HG02943 (cell line): Measurements from ENCODE around the gene SLC12A8.
"Not testable (repeated sequence)": the region's sequence is repeated elsewhere in the genome, so short reads cannot be mapped to it uniquely, and the experiment has no call there.

Source experiments
- ATAC-seq: cut with Tn5 transposase; IDR thresholded peaks from one replicate; pipeline ENCODE4 v1.9.1; 2021; ENCODE audit warnings: mild to moderate bottlenecking, low read depth, moderate library complexity; ENCODE audit not compliant: unreplicated experiment

The SLC12A8 gene

DNA sequence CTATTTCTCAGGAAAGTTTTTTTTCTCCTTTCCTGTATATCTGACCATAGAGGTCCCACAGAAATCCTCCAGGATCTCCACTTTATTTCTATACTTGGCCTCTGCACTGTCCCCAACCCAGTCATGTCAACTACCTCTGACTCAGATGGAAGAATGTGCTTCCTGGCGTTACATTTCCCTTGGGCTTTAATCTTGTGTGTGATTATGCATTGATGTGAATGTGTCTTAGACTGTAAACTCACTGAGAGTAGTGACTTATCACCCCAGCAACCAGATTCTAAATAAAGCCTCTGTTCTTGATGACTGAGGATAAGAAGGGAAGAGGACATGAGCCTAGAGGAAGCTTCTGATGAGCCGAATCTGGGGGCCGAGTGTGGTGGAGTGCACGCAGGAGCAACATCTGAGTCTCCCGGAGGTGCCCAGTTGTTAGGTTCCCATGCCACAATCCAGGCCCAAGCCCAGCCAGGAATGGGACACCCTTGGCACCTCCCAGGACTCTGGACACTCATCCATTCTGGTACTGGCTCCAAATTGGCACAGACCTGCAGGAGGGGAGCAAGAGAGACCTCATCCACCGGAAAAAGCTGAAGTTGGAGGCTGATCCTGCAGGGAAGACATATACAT lies 124.7 kb downstream of the SLC12A8 start:
- no peak for ATAC-seq

DNA sequence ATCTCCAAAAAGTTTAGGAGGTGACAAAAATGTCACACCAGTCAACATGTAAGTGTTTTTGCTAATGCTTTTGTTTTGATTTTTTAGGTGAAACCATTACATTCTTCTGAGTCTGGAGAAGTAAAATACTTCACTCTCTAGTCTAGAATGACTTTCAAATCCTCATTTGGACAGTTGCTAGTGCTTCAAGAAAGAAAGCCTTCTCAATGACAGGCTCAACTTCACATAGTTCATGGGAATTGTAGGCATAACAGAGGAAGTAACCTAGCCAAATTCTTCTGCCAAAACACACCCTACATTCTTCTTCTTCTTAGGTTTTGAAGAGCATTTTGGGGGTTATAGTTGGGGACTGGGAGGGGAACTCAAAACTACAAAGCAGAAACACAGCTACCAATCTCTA lies 127.4 kb downstream of the SLC12A8 start:
- ATAC-seq, result no peak

DNA sequence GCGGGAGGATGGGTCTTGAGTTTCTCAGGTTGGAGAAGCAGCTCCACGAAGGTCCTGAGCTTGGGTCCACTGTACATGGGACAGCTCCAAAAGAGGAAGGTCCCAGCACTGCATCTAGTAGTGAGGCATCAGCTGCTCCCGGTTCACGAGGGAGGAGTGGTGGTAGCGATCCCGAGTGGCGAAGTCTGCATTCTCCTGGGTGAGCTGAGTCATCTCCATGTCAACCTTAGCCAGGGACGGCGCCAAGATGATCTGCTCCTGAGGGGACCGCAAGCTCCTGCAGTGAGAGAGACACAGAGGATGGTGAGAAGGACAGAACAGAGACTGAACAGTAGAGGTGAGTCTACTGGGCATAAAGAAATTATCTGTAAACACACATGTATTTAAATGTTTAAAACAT lies 128.8 kb downstream of the SLC12A8 start:
- no peak for ATAC-seq

DNA sequence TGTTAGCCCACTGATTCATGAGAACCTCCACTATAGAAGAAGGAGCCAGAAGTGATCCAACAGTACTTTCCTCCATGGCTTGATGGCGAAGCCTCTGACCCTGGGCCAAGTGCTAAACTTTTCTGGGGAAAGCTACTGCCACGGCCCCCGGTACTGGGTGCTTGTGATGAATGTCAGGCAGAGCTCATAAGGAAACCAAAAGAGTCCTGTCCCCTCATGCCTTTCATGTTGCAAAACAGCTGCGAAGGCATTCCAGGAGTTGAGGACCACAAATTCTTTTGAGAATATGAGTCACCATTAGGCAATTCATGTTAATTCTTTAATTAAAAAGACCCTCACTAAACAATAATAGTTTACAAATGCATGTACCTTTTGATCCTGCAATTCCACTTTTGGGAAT lies 130.2 kb downstream of the SLC12A8 start:
- not testable (repeated sequence) for ATAC-seq

DNA sequence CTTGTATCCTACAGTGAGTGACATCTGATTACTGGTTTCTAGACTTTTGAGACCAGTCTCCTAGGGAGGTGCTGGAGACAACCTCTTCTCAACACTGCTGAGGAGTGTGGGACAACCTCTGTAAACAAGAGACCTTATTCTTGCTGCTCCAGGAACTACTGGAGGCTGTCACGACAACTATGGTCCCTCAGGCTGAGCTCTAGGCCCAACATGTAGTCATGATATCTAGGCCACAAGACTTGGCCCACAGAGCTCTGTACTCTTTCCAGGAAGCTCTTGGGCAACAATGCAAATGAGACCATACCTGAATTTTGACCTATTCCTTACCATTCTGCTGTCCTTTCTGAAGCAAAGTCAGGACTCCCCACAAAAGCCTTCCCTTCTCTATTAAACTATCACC lies 132.5 kb downstream of the SLC12A8 start:
- no peak for ATAC-seq

DNA sequence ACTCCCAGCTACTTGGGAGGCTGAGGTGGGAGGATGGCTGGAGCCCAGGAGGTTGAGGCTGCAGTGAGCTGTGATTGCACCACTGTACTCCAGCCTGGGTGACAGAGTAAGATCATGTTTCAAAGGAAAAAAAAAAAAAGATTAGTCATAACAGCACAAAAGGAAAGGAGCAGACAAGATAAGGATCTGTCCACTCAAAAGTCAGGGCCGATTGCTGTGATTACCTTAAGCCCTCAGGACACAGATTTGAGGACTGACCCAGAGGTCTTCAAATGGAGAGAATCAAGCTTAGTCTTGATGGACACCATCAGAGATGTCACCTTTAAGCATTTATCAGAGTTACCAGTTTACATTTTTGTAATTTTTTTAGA lies 132.9 kb downstream of the SLC12A8 start:
- ATAC-seq, result no peak

DNA sequence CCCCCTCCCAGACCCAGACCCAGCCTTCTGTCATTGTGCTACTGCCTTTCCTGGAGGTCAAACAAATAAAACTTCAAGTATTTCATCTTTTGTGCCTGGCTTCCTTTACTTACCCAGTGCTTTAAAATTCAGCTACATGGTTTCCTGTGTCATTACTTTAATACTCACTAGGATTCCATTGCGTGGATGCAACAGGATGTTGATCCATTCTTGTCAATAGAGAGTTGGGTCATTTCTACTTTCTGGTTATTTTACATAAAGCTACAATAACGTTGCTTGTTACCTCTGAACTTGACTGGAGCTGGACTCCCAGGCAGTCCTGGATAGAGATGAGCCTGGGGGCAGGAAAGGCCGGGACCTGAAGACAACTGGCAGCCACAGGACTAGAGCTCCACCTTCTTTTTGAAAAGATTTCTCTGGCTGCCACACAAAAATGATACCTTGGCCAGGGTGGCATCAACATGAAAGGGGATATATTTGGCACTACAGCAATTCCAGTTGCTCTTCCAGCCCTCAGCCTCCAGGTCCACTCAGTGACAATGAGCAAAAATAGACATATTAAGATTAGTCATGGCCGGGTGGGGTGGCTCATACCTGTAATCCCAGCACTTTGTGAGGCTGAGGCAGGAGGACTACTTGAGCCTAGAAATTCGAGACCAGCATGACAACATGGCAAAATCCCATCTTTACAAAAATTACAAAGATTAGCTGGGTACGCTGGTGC lies 133.4 kb downstream of the SLC12A8 start:
- ATAC-seq, result no peak

DNA sequence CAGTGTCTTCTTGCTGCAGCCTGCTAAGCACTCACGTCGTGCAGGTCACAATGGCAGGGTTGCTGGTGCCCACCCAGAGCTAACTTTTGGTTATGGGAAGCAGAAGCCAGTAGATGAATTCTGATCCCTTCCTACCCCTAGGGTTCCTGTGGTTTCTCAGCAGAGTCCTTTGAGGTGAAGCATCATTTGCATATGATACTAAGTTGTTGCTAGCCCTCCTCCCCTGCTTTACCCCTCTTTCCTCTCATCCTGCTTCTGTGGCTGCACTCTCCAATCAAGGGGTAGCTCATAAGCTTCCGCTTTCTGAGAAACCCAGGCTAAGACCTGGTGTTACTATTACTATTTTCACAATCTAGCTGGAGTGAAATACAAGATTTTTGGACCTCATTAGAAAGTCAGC lies 134.7 kb downstream of the SLC12A8 start:
- ATAC-seq, result no peak

DNA sequence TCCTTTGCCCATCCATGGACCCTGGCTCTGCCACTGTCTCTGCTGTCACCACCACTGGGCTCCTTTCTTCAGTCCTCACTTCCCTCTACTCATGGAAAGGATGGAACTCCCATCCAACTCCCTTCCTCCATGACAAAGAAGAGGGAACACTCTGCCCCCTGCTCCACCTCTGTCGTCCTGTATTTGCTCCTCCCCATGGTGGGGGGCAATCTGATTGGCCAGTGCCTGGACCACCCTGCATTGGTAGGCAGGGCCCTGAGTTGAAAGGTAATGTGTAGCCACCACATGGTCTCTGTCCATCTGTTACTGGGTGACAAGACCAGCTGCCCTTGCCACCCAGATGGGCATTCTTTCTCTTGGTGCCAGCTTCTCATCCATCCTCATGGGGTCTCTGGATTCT lies 136.1 kb downstream of the SLC12A8 start:
- ATAC-seq, result no peak

DNA sequence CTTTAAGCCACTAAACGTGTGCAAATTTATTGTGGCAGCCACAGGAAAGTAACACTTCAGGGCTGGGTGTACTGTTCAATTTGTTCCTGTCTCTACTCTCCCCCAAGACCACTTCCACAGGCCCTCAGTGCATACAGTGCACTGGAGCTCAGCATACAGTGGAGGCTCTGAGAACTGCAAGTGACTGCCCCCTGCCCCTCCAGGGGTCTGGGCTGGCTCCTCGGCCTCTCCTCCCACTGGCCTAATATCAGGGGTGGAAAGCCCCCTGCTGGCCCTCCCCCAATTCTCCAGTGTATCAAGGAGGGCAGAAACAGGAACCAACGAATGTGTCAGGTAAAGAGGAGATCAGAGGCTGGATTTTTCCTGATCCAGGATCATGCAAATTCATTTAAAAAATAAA lies 136.8 kb downstream of the SLC12A8 start:
- no peak for ATAC-seq

DNA sequence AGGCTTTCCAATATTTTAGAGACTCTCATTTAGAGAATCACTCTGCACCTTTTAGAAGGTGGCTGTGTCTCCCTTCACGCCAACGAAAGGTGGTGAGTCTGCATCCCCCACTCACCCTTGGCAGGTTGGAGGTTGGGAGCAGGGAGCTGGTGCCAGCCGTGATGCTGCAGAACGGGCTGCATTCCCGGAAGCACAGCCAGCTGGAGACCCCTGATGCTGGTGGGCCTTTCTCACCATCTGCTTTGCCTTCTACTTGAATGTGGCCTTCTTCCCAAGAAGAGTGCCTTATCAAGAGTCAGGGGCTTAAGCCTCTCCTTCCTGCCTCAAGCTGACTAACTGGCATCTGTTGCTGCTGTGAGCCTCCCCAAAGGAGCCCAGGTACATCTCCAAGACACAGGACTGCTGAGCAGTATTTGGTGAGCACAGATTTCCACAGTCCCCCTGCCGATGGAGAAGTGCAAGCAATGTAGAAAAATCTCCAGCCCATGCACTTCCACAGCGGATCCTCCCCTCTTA lies 139.1 kb downstream of the SLC12A8 start:
- no peak for ATAC-seq

DNA sequence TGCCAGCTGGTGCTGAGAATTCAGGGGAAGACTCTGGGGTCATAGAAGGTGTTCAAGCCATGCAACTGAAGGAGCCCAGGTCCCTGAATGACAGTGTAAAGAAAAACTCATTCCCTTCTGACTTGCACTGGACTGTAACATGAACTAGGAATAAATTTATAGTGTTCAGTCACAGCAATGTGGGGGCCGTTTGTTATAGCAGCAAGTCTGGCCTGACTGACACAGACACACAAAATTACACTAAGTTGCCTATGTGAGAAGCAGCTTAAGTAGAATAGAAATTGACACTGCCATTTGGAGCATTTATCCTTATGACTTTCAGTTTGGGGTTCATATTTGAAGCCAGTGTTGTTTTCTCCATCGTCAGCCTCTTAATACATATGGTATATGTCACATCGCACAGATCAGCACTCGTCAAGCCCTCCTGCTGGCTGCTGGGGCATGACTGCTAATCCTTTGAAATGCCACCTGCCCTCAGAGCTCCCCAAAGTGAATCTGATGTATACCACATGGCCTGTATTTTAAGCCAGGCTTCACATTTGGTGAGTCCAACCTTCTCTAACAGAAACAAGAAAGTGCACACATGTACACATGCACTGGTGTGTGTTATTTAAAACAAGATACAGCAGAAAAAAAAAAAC lies 139.7 kb downstream of the SLC12A8 start:
- no peak for ATAC-seq

DNA sequence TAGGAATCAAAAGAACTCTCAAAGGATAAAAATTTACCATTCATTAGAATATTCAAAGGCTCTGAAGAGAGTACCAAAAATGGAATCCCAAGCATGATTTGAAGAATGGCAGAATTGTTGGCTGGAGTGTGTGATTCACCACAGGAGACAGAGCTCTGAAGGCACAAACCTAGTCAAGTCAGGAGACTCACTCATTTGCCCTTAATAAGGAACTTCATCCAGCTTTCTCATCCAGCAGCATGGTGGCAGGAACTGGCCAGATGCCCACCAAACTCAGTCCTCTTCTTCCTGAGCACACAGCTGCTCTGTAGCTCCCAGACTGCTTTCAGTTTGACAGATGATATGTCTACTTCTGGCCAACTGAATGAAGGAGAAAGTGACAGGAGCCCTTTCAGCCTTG lies 140.2 kb downstream of the SLC12A8 start:
- ATAC-seq, result no peak

DNA sequence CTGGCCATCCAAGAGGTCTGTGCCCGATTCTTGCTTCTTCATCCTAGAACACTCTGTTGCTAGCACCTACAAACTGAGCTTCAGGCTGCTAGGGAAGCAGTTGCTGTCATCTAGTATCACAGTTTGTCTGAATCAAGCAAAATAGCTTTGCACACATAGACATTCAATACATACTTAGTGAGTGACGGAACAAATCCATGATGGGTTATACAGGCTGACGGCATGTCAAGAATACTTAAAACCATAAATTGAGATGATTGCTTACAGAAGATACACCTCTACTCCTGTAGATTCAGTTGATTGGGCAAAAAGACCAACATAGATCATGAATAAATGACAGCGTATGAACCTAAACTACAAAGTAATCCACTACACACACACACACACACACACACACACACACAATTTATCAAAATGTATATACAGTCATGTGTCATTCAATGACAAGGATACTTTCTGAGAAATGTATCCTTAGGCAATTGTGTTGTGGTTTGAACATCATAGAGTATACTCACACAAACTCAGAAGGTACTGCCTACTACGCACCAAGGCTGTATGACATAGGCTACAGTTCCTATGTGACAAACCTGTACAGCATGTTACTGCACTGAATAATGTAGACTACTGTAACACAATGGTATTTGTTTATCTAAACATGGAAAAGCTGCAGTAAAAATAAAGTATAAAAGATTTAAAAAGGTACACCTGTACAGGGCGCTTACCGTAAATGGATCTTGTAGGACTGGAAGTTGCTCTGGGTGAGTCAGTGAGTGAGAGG lies 142.4 kb downstream of the SLC12A8 start:
- ATAC-seq, result no peak

DNA sequence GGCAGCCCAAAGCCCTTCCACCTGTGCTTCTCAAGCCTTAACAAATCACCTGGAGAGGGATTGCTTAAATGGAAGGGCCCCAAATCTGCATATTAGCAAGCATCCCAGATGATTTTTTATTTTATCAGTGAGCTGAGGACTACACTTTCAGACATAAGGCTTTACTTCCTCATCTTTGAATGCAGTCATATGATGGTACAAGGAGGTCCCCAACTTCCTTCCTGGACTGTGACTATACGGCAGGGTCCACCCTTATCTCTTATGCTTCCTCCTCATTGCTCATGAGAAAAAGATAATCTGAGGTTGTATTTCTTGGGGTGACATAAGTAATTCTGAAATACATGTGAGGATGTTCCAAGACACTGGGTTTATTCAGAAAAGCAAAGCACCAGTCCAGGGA lies 143.1 kb downstream of the SLC12A8 start:
- ATAC-seq, result no peak

DNA sequence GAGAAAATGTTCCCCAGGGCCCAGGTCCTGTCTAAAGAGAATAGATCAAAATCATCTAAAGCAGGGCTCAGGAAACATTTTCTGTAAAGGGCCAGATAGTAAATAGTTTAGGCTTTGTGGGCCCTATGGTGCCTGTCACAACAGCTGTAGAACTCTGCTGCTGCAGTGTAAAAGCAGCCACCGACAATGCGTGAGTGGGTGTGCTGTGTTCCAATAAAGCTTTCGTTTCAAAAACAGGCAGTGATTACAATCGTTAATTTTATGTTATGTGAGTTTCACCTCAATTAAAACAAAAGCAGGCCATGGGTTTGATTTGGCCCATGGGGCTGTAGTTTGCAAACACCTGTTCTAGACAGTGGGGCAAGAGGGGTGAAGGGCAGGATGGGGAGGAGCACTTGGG lies 144.3 kb downstream of the SLC12A8 start:
- no peak for ATAC-seq

DNA sequence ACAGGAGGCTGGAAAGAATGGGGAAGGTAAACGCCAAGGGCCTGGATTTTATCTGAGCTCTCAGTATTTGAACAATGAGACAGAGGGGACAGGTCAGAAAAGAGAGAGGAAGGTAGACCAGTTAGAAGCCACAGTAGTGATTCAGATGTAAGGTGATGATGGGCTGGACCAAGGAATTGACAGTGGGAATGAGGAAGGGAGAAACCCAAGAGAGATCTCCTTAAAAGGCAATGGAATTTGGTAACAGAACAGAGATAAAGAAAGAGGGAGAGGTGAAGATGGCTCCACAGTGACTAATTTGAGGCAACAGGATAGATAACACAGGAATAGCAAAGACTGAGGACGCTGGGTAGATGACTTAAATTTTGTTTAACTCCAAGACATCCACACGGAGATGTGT lies 145.3 kb downstream of the SLC12A8 start:
- no peak for ATAC-seq

DNA sequence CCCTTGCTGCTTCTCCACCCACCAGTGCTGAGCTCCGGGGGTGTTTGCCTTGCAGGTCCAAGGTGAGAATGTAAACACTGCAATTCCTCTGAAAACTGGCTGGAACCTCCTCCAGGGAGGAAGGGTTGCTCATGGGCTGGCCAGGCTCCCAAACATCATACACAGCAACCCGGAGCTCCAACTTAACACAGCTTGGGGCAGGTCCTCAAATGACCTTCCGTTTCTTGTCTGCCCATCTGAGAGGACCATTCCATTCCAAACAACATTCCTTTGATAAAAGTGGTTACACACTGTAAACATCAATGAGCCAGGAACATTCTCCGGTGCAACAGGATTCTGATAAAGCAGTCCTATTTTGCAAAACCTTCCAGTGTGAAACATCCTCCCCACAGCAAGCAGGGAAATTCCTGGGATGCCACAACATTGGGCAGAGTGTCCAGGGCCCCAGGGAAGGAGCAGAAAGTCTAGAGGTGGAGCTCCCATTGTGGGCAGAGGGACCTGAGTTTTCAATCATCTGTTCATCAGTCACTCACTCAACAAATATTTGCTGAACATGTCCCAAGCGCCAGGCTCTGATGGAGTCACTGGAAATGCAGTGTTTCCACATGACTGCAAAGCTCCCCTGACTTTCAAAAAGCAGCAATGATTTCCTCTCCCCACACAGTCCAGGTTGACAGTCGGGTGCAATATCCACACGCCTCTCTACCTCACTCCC lies 149.5 kb downstream of the SLC12A8 start:
- ATAC-seq, result no peak

DNA sequence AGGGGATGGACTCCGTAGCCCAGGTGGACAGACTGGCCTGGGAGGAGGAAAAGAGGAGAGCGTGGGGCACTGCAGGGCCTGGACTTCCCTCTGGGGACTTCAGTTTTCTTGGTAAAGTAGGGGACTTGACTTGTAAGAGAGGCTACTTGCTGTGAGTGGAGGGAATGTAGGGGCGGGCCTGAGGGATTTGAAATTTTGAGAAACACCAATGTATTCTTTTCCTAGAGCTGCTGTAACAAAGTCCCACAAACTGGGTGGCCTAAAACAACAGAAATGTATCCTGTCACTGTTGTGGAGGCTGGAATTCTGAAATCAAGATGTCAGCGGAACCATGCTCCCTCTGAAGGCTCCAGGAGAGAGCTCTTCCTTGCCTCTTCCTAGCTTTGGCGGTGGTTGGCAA lies 150.9 kb downstream of the SLC12A8 start:
- ATAC-seq, result no peak

DNA sequence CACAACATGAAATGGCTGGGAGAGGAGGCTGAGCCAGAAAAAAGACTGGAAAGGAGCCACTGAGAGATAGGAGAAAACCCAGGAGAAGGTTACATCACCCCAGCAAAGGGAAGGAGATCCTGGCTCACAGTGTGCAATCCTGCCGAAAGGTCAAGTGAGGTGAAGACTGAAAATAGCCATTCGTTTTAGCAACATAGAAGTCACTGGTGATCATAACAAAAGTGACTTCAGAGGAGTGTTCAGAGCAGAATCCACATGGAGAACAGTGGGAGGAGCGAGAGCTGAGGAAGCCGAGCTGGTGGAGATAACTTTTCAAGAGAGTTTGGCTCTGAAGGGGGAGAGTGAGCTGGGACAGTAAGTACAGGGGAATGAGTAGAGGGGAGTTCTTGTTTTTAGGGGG lies 151.4 kb downstream of the SLC12A8 start:
- no peak for ATAC-seq
